ENCODE data around the gene CCNG2. TPM values are rescaled to one million over a fixed set of nuclear protein-coding genes. Genes with fewer than 3 reads are reported as not detected.

CCNG2 gene
- total RNA-seq, 1 experiment from 2014 or later, result 10.6 TPM

GRCh38 chr4:77156533-77156911 is 485 bp upstream of the CCNG2 start:
- peak overlapping the region; percentile 72 for H3K4me2 ChIP-seq (ENCODE audit: insufficient read depth, insufficient read length, low read length)
- no CpG with 5 or more reads among the region's 17 CpGs for whole genome bisulfite sequencing (ENCODE audit: extremely low coverage, insufficient read length, low lambda C conversion rate)
- DNase-seq, result peak; percentile 99

More at GRCh38 chr4:77156533-77156911, 485 bp upstream of the CCNG2 start:
- Histone ChIP-seq H3K56ac (ENCODE audit: insufficient read length, low read depth, low read length) (peak overlapping the region; percentile 98), H4K8ac (replicated peaks; ENCODE audit: insufficient read length, low read depth, low read length) (peak overlapping the region; percentile 93), H4K20me1 (ENCODE audit: control insufficient read depth, insufficient read depth, insufficient read length) (no peaks in the 10 kb centered on the region), H2BK12ac (ENCODE audit: insufficient read length, low read depth, low read length) (no peak overlapping the region), H2BK20ac (ENCODE audit: low read depth, low read length, poor library complexity, severe bottlenecking) (no peak overlapping the region), H2AFZ (ENCODE audit: low read length) (no peak overlapping the region), H4K91ac (ENCODE audit: insufficient read length, low read depth, low read length) (peak overlapping the region; percentile 89), H2AK5ac (ENCODE audit: insufficient read length, low read length) (no peak overlapping the region), H3K4ac (ENCODE audit: low read depth, low read length) (no peak overlapping the region), H3K18ac (ENCODE audit: insufficient read length, low read depth, low read length) (no peak overlapping the region), H3K9me3 (ENCODE audit: control insufficient read depth, low read depth, low read length) (no peaks in the 10 kb centered on the region), H3K79me2 (ENCODE audit: insufficient read depth, low read length) (no peaks in the 10 kb centered on the region; the same call in 1 of the 2 replicates), H3T11ph (ENCODE audit: low read length) (no peak overlapping the region), H3K79me1 (ENCODE audit: insufficient read depth, low read depth, low read length, poor library complexity, severe bottlenecking) (no peaks in the 10 kb centered on the region), H2BK15ac (ENCODE audit: low read depth, low read length) (no peak overlapping the region), H3K27ac (ENCODE audit: insufficient read length, low read depth, low read length) (peak overlapping the region; percentile 99), H4K5ac (ENCODE audit: insufficient read length, low read depth, low read length) (peak overlapping the region; percentile 99), H3K27me3 (ENCODE audit: insufficient read depth, low read length) (no peaks in the 10 kb centered on the region), H3K23ac (ENCODE audit: insufficient read length, low read depth, low read length) (no peak overlapping the region), H3K9ac (ENCODE audit: extremely low read depth, insufficient read length, low read length) (peak overlapping the region; percentile 99), H2BK120ac (ENCODE audit: low read depth, low read length, poor library complexity, severe bottlenecking) (no peak overlapping the region), H3K4me1 (ENCODE audit: insufficient read depth, low read length) (peaks cover 2% of the 10 kb centered on the region; the same call in 1 of the 2 replicates), H3K14ac (ENCODE audit: insufficient read depth, low read length) (peak overlapping the region; percentile 100; the same call in 1 of the 2 replicates), H2BK5ac (ENCODE audit: insufficient read length, low read length) (peak overlapping the region; percentile 100), H3K23me2 (ENCODE audit: insufficient read length, low read depth, low read length, poor library complexity, severe bottlenecking) (peaks cover 2% of the 10 kb centered on the region)
- Mint-ChIP-seq H3K27ac (peak overlapping the region; percentile 100), H3K36me3 (ENCODE audit: insufficient read depth in 1 of 3, low read depth in 3 of 3) (peaks cover 9 to 19% (median 13%) of the 10 kb centered on the region in 3 experiments; a peak in 6 of 7 replicates), H3K9me3 (peaks cover 0 to 2% of the 10 kb centered on the region in 2 experiments; a peak in 1 of 5 replicates), H3K4me3 (peak overlapping the region; percentile 98), H3K27me3 (ENCODE audit: low read depth) (peaks cover 3% of the 10 kb centered on the region; the same call in 1 of the 2 replicates), H3K4me1 (peaks cover 38 to 42% of the 10 kb centered on the region in 2 experiments)
- TF ChIP-seq, protein P1, sequence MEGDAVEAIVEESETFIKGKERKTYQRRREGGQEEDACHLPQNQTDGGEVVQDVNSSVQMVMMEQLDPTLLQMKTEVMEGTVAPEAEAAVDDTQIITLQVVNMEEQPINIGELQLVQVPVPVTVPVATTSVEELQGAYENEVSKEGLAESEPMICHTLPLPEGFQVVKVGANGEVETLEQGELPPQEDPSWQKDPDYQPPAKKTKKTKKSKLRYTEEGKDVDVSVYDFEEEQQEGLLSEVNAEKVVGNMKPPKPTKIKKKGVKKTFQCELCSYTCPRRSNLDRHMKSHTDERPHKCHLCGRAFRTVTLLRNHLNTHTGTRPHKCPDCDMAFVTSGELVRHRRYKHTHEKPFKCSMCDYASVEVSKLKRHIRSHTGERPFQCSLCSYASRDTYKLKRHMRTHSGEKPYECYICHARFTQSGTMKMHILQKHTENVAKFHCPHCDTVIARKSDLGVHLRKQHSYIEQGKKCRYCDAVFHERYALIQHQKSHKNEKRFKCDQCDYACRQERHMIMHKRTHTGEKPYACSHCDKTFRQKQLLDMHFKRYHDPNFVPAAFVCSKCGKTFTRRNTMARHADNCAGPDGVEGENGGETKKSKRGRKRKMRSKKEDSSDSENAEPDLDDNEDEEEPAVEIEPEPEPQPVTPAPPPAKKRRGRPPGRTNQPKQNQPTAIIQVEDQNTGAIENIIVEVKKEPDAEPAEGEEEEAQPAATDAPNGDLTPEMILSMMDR (conservative IDR thresholded peaks at IDR 0.05), result no peak

Measured in H9 (cell line).